Suprapubic skin (tissue), 3 donors: ENCODE measurements around the gene AAGAB.

ENCODE experiments used
- CTCF ChIP-seq, 2 donors: fragments of 200-600 bp in 1 of 2; fragments of 450-650 bp in 1 of 2; sonication (generic) in 1 of 2; IDR thresholded peaks; one replicate each; pipeline ENCODE4 v1.5.1; 2016 to 2019; ENCODE audit warnings: antibody characterized with exemption in 2 of 2, mild to moderate bottlenecking in 1 of 2, moderate library complexity in 1 of 2
- POLR2A ChIP-seq, 2 donors: fragments of 450-650 bp; IDR thresholded peaks; one replicate each; pipeline ENCODE4 v1.6.1; 2017; ENCODE audit warnings: antibody characterized with exemption in 2 of 2, mild to moderate bottlenecking in 2 of 2, moderate library complexity in 2 of 2

DNA sequence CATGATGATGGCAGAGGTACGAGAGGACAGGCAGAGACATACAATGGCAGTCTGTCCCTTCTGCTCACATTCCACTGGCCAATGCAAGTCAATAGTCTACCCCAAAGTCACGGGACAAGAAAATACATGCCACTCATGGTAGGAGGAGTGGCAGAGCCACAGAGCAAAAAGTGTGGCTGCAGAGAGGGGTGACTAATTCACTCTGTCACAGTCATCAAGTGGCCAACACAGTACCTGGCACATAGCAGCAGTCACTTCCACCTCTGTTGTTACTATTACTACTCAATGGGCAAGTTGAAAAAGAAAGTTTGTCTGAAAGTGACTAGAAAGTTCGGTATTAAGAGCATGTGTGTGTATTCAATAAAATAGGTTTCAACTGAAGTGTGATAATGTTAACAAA is 97.6 kb downstream of the AAGAB start:
- no peak for TF ChIP-seq CTCF (IDR thresholded peaks at IDR 0.05)
- no peak for TF ChIP-seq POLR2A (IDR thresholded peaks at IDR 0.05)
